Lower leg skin (tissue), 4 donors: ENCODE results near the gene SLC3A2. TPM values are rescaled to one million over a fixed set of nuclear protein-coding genes. Genes with fewer than 3 reads are reported as not detected.

Experiments used
- DNase-seq, 2 donors: peaks; one replicate each; pipeline ENCODE4 v3.0.0-alpha.2; 2019; ENCODE audit warnings: low spot score in 2 of 2
- H3K4me3 ChIP-seq: fragments of 200-600 bp; sonication (generic); 2 replicates; pipeline ENCODE4 v1.5.1; 2017; ENCODE audit warnings: mild to moderate bottlenecking, low read depth; ENCODE audit not compliant: poor library complexity, severe bottlenecking
- POLR2A ChIP-seq, 2 donors: fragments of 450-650 bp; IDR thresholded peaks; one replicate each; pipeline ENCODE4 v1.6.1; 2016 to 2017; ENCODE audit warnings: antibody characterized with exemption in 2 of 2, mild to moderate bottlenecking in 1 of 2, moderate library complexity in 1 of 2
- WGBS, 2 donors: methylation state at CpG; one replicate each; pipeline ENCODE4 v1.1.5; 2018; 5-methylcytosine and 5-hydroxymethylcytosine counted together
- intact Hi-C: fragments of 100-400 bp; cut with DNase I; formaldehyde crosslinking; loops from one replicate; pipeline ENCODE4 v1.15.0; 2023; ENCODE audit warnings: low total_unique reads
- total RNA-seq, 4 donors: library from RNA; depleted of rRNA; stranded (reverse); fragments of >200 nt; gene quantifications; one replicate each; pipeline ENCODE4 v1.1.0, GENCODE V29; 2016
- TF ChIP-seq, protein P1 (sequence below), 3 donors: fragments of 450-650 bp; IDR thresholded peaks; one replicate each; pipeline ENCODE4 v1.5.1; 2016; ENCODE audit warnings: antibody characterized with exemption in 3 of 3, mild to moderate bottlenecking in 3 of 3, moderate library complexity in 2 of 3

The SLC3A2 gene
- total RNA-seq, 4 donors from 2014 or later = 175 to 190 (median 187) TPM

DNA sequence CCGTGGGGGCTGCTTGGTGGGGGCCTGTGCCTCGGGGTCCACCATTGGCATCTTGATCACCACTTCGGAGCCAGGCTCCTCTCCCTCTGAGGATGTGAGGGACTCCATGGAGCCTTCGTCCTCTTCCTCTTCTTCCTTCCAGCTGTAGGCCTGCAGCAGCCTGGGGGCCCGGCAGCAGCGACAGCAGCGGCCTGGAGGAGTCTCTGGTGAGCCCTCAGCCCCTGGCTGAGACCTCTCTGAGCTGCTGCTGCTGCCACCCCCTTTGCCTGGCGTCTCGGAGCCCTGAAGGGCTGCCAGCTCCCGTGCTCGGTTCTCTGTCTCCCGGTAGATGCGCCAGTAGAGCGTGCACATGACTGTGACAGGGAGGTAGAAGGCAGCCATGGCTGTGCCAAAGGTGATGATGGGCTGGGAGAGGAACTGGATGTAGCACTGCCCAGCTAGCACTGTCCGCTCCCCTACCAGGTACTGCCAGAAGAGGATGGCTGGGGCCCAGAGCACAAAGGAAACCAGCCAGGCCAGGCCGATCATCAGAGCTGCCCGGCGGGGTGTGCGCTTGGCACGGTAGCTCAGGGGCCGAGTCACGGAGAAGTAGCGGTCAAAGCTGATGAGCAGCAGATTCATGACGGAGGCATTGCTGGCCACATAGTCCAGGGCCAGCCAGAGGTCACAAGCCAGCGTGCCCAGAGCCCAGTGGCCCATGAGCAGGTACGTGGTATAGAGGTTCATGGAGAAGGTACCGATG lies 29.6 kb downstream of the SLC3A2 start:
- intact Hi-C loops = no loop called here
- DNase-seq = no peak
- TF ChIP-seq POLR2A (IDR thresholded peaks at IDR 0.05) = no peak
- TF ChIP-seq, protein P1, sequence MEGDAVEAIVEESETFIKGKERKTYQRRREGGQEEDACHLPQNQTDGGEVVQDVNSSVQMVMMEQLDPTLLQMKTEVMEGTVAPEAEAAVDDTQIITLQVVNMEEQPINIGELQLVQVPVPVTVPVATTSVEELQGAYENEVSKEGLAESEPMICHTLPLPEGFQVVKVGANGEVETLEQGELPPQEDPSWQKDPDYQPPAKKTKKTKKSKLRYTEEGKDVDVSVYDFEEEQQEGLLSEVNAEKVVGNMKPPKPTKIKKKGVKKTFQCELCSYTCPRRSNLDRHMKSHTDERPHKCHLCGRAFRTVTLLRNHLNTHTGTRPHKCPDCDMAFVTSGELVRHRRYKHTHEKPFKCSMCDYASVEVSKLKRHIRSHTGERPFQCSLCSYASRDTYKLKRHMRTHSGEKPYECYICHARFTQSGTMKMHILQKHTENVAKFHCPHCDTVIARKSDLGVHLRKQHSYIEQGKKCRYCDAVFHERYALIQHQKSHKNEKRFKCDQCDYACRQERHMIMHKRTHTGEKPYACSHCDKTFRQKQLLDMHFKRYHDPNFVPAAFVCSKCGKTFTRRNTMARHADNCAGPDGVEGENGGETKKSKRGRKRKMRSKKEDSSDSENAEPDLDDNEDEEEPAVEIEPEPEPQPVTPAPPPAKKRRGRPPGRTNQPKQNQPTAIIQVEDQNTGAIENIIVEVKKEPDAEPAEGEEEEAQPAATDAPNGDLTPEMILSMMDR (IDR thresholded peaks at IDR 0.05) = no peak
- no peak overlapping the region for H3K4me3 ChIP-seq
- 91 to 92% methylated on average over 22 to 24 of the region's 27 CpGs for WGBS, 2 donors

DNA sequence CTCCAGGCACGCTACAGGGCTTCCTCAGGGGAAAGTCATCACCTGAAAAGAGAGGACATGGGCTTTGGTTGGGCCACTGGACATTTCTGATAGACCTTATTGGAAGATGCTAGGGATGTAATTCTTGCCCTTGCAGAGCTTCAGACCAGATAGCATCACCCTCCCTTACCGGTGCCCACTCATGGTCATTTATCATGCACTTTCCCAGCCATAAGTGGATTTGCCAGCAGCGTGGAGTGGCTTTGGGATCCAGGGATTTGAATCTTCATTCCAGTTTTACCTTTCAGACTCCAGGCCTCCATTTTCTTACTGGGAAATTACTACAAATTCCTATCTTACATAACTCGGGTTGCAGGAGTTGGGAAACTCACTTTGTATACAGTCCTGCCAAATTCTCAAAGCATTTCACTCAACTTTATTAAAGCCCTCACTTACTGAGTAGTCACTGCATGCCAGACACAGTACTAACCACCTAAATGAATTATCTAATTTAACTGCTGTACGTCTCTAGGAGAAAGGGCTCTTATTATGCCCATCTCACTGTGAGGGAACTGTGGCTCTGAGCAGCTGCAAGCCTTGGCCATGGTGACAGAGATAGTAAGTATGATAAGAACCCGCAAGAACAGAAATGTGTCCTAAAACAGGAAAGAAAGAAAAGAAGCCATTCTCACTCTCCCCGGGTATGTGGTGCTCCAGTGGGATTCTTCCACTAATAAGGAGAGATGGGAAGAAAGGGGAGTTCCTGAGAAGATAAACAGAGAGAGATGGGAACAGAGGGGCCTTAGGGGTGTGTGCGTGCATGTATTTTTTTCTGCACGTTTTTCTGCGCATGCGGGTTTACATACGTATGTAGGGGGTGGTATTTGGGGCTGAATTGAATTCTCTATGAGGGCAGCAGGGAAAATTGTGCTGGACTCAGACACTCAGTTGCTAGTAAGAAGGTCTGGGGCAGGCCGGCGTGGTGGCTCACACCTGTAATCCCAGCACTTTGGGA lies 30.7 kb downstream of the SLC3A2 start:
- WGBS, 2 donors = 80 to 81% methylated on average over 14 of the region's 14 CpGs
- DNase-seq = no peak
- intact Hi-C loops = no loop called here
- no peak overlapping the region for H3K4me3 ChIP-seq
- no peak for TF ChIP-seq POLR2A (IDR thresholded peaks at IDR 0.05)
- TF ChIP-seq, protein P1 (IDR thresholded peaks at IDR 0.05) = no peak

DNA sequence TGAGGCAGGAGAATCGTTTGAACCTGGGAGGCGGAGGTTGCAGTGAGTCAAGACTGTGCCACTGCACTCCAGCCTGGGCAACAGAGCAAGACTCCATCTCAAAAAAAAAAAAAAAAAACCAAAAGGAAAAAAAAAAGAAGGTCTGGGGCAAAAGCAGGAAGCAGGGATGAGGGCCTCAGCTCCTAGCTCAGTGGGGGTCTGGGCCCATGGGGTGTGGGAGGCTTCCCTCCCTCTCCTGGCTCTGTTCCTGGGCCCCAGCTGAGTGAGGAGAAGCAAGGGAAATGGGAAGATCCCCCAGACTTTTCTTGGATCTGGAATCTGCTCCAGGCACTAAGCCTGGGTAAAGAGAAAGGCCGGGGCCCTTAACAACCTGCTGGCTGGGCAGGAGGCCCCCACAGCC lies 31.6 kb downstream of the SLC3A2 start:
- 79 to 84% methylated on average over 3 of the region's 3 CpGs for WGBS, 2 donors
- no peak overlapping the region for H3K4me3 ChIP-seq
- TF ChIP-seq POLR2A (IDR thresholded peaks at IDR 0.05) = no peak
- TF ChIP-seq, protein P1 (IDR thresholded peaks at IDR 0.05) = no peak
- intact Hi-C loops = no loop called here
- DNase-seq = no peak

DNA sequence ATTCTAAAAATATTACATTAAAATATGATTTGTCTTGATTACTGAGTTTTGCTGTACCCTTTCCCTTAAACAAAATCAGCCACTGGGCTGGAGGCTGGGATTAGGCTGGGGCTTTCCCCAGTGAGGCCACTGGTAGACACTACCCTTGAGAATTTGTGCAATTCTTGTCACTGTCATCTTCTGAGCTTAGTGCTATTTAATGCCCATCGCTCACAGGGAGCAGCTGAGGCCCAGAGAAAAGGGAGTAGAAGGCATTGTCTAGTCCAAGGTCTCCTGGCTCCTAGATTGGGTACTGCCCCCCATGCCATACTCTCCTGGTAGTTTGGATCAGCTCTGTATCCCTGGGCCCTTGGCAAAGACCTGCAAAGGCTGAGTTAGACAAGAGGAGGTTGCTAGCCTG lies 33.7 kb downstream of the SLC3A2 start:
- H3K4me3 ChIP-seq = no peak overlapping the region
- 81 to 89% methylated on average over 1 of the region's 1 CpG for WGBS, 2 donors
- intact Hi-C loops = no loop called here
- DNase-seq = no peak
- TF ChIP-seq, protein P1 (IDR thresholded peaks at IDR 0.05) = no peak
- TF ChIP-seq POLR2A (IDR thresholded peaks at IDR 0.05) = no peak

GRCh38 chr11:62917906-62918502 lies 37.3 kb downstream of the SLC3A2 start:
- TF ChIP-seq POLR2A (IDR thresholded peaks at IDR 0.05) = no peak
- TF ChIP-seq, protein P1 (IDR thresholded peaks at IDR 0.05) = no peak
- DNase-seq = no peak
- intact Hi-C loops = no loop called here
- H3K4me3 ChIP-seq = no peak overlapping the region
- WGBS, 2 donors = 89 to 91% methylated on average over 11 of the region's 11 CpGs
